ENCODE measurements around the gene PDE7B. TPM values are rescaled to one million over a fixed set of nuclear protein-coding genes. Genes with fewer than 3 reads are reported as not detected.

Gene PDE7B
- total RNA-seq, 4 donors from 2014 or later: 2.9 to 23.6 (median 5.2) TPM

DNA sequence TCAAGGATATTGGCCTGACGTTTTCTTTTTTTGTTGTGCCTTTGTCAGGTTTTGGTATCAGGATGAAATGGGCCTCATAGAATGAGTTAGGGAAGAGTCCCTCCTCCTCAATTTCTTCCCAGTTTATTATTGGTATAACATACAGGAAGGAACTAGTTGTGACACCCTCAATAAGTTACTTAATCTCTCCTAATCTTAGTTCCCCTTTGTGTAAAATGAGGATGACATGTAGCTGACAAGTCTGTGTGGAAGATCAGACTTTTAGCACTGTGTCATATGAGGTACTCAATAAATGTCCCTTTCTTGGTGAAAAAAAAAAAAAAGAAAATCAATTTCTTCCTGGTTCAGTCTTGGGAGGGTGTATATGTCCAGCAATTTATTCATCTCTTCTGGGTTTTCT is 155.8 kb downstream of the PDE7B start:
- no peaks in the 10 kb centered on the region for H3K27me3 ChIP-seq
- no peak overlapping the region for H3K4me3 ChIP-seq
- H3K9me3 ChIP-seq: peaks cover 0 to 9% (median 0%) of the 10 kb centered on the region in 3 donors
- no peaks in the 10 kb centered on the region for H3K36me3 ChIP-seq
- no peak overlapping the region for H3K27ac ChIP-seq
- no peak for ATAC-seq
- no peak for TF ChIP-seq CTCF (IDR thresholded peaks at IDR 0.05)
- no peak for TF ChIP-seq POLR2A (IDR thresholded peaks at IDR 0.05)
- TF ChIP-seq EP300 (IDR thresholded peaks at IDR 0.05): no peak
- TF ChIP-seq POLR2AphosphoS5 (IDR thresholded peaks at IDR 0.05): no peak
- 50 to 75% methylated on average over 1 of the region's 1 CpG for WGBS, 2 donors (ENCODE audit: low coverage in 1 of 2)
- H3K4me1 ChIP-seq: no peaks in the 10 kb centered on the region

DNA sequence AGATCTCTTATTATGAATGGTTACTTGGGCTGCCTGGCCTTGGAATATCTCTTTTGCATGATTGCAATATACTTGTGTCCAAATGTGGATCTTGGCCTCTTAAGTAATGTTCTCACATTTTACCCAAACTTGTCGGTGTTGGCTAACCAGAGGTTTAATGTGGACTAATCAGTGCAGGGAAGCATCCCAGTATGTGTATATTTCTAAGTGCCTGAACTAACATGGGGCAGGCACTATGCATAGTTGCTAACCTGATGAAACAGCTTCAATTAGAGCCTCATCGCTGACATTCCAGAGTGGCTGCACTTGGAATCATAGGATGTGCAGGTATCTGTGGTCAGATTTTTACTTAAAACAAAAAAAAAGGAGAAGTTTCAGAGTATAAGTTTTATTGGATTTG is 160.0 kb downstream of the PDE7B start:
- WGBS, 2 donors (ENCODE audit: low coverage in 1 of 2): 83 to 94% methylated on average over 2 of the region's 2 CpGs
- Histone ChIP-seq H3K36me3 (no peaks in the 10 kb centered on the region), H3K27ac (no peak overlapping the region), H3K4me1 (no peaks in the 10 kb centered on the region), H3K27me3 (no peaks in the 10 kb centered on the region), H3K9me3 (peaks cover 0 to 5% (median 0%) of the 10 kb centered on the region in 3 donors), H3K4me3 (no peak overlapping the region)
- ATAC-seq: no peak
- TF ChIP-seq POLR2AphosphoS5 (IDR thresholded peaks at IDR 0.05): no peak
- TF ChIP-seq CTCF (IDR thresholded peaks at IDR 0.05): no peak
- TF ChIP-seq EP300 (IDR thresholded peaks at IDR 0.05): no peak
- no peak for TF ChIP-seq POLR2A (IDR thresholded peaks at IDR 0.05)

GRCh38 chr6:136012198-136012887 is 160.8 kb downstream of the PDE7B start:
- H3K27me3 ChIP-seq: no peaks in the 10 kb centered on the region
- no peaks in the 10 kb centered on the region for H3K4me1 ChIP-seq
- no peaks in the 10 kb centered on the region for H3K36me3 ChIP-seq
- H3K27ac ChIP-seq: no peak overlapping the region
- no peaks in the 10 kb centered on the region for H3K9me3 ChIP-seq
- no peak for TF ChIP-seq EP300 (IDR thresholded peaks at IDR 0.05)
- TF ChIP-seq POLR2AphosphoS5 (IDR thresholded peaks at IDR 0.05): no peak
- no peak for TF ChIP-seq POLR2A (IDR thresholded peaks at IDR 0.05)
- no peak for TF ChIP-seq CTCF (IDR thresholded peaks at IDR 0.05)
- 60 to 71% methylated on average over 1 of the region's 1 CpG for WGBS, 2 donors (ENCODE audit: low coverage in 1 of 2)
- H3K4me3 ChIP-seq: no peak overlapping the region
- ATAC-seq: no peak

- no peaks in the 10 kb centered on the region for H3K9me3 ChIP-seq
- no peak overlapping the region for H3K27ac ChIP-seq
- ATAC-seq: no peak
- WGBS, 2 donors (ENCODE audit: low coverage in 1 of 2): 77 to 100% methylated on average over 1 of the region's 1 CpG
- no peaks in the 10 kb centered on the region for H3K4me1 ChIP-seq
- no peaks in the 10 kb centered on the region for H3K27me3 ChIP-seq
- no peak overlapping the region for H3K4me3 ChIP-seq
- TF ChIP-seq POLR2AphosphoS5 (IDR thresholded peaks at IDR 0.05) (no peak), POLR2A (IDR thresholded peaks at IDR 0.05) (no peak), EP300 (IDR thresholded peaks at IDR 0.05) (no peak), CTCF (IDR thresholded peaks at IDR 0.05) (no peak)
- H3K36me3 ChIP-seq: no peaks in the 10 kb centered on the region
Measured at GRCh38 chr6:136012943-136013342, 161.4 kb downstream of the PDE7B start.
